Hippocampal formation (tissue), 2 donors: ENCODE results near the gene ERAP2.
A peak's percentile ranks its signal among the peaks of the same experiment; 100 is the strongest.
"Not testable (repeated sequence)": the region's sequence is repeated elsewhere in the genome, so short reads cannot be mapped to it uniquely, and the experiment has no call there.

Experiments used
- DNase-seq, 2 donors: peaks; one replicate each; lab custom pipeline; 2025; lab: John Stamatoyannopoulos, UW

Gene ERAP2

DNA sequence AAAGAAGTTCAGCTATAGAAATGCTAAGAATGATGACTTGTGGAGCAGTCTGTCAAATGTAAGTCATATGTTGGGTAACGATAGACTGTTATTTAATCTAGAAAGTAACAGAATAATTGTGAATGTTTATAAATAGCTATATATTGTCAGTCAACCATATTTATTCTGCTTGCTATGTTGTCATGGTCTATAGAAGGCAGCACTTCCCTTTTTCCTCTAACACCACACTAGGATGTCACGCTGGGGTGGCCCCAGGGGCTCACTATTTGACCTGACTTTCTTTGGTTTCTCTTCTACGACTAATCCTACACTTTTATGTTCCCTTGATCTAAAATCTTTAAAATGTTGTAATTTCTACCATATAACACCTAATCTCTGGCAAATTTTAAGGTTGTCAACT is 20.5 kb downstream of the ERAP2 start:
- DNase-seq: no peak

DNA sequence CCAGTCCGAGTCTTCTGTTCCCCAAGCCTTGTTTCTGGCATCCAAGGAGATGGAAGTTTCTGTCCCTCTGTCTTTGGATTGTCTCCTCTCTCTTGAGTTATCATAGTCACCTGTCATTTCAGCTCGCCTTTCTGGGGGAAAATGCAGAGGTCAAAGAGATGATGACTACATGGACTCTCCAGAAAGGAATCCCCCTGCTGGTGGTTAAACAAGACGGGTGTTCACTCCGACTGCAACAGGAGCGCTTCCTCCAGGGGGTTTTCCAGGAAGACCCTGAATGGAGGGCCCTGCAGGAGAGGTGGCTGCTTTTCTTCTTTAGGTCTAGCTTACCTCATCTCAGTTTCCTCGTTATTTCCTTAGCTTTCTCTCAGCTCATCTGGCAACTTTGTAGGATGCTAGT is 25.1 kb downstream of the ERAP2 start:
- DNase-seq: no peak

- DNase-seq: no peak
These were observed 25.5 kb downstream of the ERAP2 start for GRCh38 chr5:96901841-96902240.

DNA sequence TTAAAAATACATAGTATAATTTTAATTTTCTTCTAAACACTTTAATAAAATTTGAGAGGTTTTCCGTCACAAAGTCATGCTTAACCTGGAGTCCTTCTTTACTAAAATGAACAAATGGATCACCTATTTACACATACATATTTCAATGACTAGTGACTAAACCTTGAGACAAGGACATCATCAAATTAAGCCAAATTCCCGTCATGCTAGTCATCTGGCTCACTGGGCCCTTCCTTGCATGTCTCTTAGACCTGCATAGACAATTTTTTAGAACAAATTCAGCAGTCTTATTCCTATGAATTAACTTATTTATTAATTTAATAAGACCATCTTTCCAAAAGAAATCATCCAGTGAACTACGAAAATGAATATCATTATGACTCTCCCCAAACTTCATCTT is 26.6 kb downstream of the ERAP2 start:
- DNase-seq: no peak

DNA sequence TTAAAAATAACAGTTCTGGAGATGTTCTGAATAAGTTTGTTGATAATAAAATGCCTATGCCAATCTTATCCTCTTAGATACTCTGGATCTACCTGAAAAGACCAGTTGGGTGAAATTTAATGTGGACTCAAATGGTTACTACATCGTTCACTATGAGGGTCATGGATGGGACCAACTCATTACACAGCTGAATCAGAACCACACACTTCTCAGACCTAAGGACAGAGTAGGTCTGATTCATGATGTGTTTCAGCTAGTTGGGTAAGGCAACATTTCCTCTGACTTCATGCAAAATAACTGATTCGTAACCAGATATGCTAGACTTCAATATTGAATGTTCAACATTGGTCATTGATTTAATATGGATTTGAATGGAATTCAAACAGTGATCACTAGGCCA is 27.0 kb downstream of the ERAP2 start:
- no peak for DNase-seq

DNA sequence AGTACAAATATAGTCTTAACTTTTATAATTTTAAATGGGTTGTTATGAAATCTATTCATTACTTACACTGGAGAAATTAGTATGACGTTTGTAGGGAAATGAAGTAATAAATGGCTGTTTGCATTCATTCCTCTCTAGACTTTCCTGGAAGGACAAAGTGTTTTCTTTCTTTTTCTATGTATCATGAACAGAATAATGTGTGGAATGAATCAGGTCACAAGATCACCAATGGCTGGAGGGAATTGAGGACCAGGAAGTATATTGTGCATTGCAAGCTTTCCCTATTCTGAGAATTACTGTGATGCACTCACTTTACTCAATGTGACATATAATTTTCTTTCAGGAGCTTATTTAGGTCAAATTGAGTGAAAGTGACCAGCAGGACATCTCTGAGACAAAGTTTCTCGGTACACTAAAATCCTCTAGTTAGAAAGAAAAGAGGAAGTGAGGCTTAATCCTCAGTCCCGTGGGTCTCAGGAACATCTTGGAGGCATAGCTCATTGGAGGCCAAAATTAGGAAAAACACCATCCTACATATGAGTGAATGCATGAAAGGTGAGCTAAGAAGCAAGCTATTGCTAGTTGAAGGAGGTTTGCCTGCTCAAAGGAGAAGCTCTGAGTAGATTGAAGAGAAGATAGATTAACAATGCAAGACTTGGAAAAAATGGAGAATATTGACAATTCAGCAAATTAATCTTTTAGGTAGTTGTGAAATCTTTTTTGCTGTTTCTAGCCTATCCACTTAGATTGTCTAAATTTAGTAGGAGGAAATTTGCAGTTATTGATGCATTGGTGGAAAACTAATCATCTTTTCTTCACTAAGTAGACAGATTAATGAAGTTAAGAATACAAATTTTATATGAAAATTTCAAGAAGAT is 28.0 kb downstream of the ERAP2 start:
- DNase-seq: no peak

- DNase-seq: no peak
These were observed 29.6 kb downstream of the ERAP2 start for GRCh38 chr5:96905864-96906263.

- DNase-seq: no peak
These were observed 32.7 kb downstream of the ERAP2 start for GRCh38 chr5:96909003-96909402.

GRCh38 chr5:96909435-96909834 is 33.1 kb downstream of the ERAP2 start:
- DNase-seq: no peak

DNA sequence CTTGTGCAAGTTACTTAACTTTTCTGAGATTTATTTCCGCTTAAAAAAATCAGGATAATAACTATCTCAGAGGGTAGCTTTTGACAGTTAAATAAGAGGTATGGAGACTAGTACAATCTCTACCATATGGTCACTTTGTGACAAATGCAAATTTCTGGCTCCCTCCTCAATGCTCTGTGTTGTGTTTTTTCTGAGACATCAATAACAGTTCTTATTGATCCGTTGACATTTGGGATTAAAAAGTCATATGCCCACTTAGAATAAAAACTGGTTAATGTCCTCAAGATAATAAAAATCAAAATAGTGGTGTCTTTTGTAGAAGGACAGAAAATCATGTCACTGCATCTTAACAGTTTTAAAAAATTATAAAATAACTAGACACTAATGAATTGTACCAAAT is 34.8 kb downstream of the ERAP2 start:
- DNase-seq: no peak

GRCh38 chr5:96913233-96913632 is 36.9 kb downstream of the ERAP2 start:
- DNase-seq: no peak

GRCh38 chr5:96919754-96920197 is 43.5 kb downstream of the ERAP2 start:
- DNase-seq: no peak

- no peak for DNase-seq
These were observed 44.5 kb downstream of the ERAP2 start for GRCh38 chr5:96920744-96921355.

DNA sequence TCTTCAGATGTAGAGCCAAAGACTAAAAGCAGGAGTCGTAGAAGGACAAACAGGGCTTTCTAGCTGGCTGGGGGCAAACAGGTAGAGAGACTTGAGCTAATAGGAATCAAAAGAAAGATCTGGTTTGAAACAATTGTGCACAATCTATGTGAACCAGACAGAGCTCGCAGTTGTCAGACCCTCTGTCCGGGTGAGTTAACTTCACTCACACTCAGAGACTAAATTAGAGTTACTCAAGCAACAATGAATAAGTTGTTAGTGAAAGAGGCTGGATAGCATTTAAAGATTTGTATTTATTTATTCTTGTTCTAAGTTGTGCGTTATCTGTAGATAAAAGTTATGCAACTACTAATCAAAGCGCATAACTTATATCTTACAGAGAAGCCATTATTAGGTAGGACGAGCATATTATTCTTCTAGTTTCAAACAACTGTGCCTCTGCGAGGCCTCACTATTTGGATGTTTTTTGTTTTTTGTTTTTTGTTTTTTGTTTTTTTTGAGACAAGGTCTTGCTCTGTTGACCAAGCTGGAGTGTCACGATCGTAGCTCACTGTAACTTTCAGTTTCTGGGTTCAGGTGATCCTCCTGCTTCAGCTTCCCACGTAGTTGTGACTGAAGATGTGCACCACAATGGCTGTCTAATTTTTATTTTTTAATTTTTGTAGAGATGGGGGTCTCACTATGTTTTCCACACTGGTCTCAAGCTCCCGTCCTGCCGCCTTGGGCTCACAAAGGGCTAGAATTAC is 46.4 kb downstream of the ERAP2 start:
- no peak for DNase-seq

DNA sequence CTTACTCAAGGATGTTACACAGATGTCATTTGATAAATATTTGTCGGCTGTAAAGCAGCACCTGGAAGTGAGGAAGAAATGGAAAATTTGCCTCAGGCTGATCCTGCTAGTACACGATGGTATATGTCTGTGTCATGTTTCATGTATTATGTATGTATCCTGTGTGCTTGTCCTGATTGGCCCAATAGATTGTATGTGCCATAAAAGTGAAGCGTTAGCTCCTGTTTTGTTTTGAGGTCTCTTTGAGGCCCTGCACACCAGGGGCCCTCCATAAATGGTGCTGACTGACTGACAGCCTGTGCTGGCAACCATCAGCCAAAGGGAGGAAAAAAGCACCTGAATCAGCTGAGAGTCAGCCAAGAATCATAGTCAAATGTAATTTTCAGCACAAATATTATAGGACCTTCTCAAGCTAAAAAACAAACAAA is 47.7 kb downstream of the ERAP2 start:
- no peak for DNase-seq

DNA sequence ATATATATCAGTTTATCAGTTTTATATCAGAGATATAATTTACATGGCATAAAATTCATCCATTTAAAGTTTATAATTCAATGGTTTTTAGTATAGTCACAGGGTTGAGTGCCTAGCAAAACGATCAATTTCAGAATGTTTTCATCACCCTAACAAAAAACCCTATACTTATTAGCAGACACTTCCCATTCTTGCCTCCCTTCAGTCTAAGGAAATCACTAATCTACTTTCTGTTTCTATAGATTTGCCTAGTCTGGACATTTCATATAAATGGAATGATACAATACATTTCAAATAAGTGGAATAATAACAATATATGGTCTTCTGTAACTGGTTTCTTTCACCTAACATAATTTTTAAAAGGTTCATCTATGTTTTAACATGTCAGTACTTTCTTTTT is 50.0 kb downstream of the ERAP2 start:
- no peak for DNase-seq

DNA sequence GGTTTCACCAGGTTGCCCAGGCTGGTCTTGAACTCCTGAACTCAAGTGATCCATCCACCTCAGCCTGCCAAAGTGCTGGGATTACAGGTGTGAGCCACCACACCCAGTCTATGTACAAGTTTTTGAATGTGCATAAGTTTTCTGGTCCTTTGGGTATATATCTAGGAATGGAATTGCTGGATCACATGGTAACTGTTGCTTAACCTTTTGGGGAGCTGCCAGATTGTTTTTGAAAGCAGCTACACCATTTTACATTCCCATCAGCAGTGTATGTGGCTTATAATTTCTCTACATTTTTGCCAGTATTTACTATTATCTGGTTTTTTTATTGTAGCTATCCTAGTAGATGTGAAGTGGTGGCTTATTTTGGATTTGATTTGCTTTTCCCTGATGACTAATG is 50.7 kb downstream of the ERAP2 start:
- no peak for DNase-seq

- no peak for DNase-seq
These were observed 52.8 kb downstream of the ERAP2 start for GRCh38 chr5:96928931-96929708.

DNA sequence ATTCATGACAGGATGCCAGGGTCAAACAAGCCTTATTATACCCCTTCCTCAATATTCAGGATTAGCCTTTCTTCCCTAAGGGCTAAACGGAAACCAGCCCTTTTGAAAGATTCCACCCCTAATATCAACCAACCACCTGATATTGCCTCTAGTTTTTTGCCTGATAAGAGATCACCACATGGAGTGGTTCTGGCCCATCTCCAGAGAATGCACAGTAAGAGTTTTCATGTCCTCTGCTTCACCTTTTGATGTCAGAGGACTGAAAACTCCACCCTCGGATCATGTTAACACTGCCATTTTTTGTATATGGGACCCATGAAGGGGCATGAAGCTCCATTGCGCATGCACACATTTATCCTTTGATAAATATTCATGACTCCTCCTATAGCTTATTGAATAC is 53.8 kb downstream of the ERAP2 start:
- no peak for DNase-seq

DNA sequence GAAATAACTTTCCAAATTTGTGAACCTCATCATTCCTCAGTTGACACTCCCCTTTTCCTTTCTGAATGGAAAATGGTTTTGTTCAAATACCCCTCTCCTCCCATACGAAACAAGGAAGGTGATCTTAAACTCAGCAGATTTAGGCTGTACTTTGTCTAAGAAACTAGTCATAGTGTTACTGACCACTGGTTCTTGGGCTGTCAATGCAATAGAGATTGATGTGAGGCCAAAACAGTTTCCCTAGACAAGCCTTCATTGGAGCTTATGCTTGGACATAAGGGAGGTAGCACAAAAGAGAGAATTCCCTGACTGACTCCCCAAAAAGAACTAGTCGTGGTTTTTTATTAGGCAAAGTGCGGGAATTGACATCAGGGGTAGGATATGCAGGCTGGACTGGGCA is 54.3 kb downstream of the ERAP2 start:
- no peak for DNase-seq

GRCh38 chr5:96931037-96931436 is 54.7 kb downstream of the ERAP2 start:
- not testable (repeated sequence) for DNase-seq

GRCh38 chr5:96931605-96932004 is 55.3 kb downstream of the ERAP2 start:
- DNase-seq: peak in 1 of 2 donors; percentile 9
